ENCODE measurements around the gene HSF4. TPM values are rescaled to one million over a fixed set of nuclear protein-coding genes. Genes with fewer than 3 reads are reported as not detected.

The HSF4 gene
- total and polyA plus RNA-seq, 2 of the 4 experiments (the other 2 are of a cell fraction): 0.54 to 7.5 TPM

Small RNAs within 50 kb of the gene (microRNA-seq; reads per million reads assigned to microRNA genes)
- gene MIR328 (ENCODE audit: insufficient read depth in 1 of 2, insufficient read length in 1 of 2, unreplicated experiment in 1 of 2): 12.4 to 142 reads per million in 2 experiments

Small RNAs within 50 kb of the gene (small RNA-seq; reads per million reads assigned to genes)
- 0 to 9.5 (median 3.0) reads per million in 5 experiments for gene MIR328

Other genes starting within 250 kb of the HSF4 start
- gene CDH16, start 245.9 kb upstream of the HSF4 start, total RNA-seq (2012; rRNA removed): not detected in 2 replicates
- not detected in 2 replicates for gene CDH16, start 245.9 kb upstream of the HSF4 start, polyA plus RNA-seq (2012; rRNA removed)
- 1.3 and 1.4 TPM in 2 replicates for gene RRAD, start 239.2 kb upstream of the HSF4 start, total RNA-seq (2012; rRNA removed)
- gene RRAD, start 239.2 kb upstream of the HSF4 start, polyA plus RNA-seq (2012; rRNA removed): 2.1 and 2.9 TPM in 2 replicates
- 148 and 168 TPM in 2 replicates for gene CIAO2B, start 230.3 kb upstream of the HSF4 start, total RNA-seq (2012; rRNA removed)
- 234 and 283 TPM in 2 replicates for gene CIAO2B, start 230.3 kb upstream of the HSF4 start, polyA plus RNA-seq (2012; rRNA removed)
- 11.9 and 15.1 TPM in 2 replicates for gene CES2, start 229.2 kb upstream of the HSF4 start, total RNA-seq (2012; rRNA removed)
- 23.2 and 24.2 TPM in 2 replicates for gene CES2, start 229.2 kb upstream of the HSF4 start, polyA plus RNA-seq (2012; rRNA removed)
- gene CES3, start 203.5 kb upstream of the HSF4 start, total RNA-seq (2012; rRNA removed): under 0.01 TPM in 1 of 2 replicates, not detected in the other
- gene CES3, start 203.5 kb upstream of the HSF4 start, polyA plus RNA-seq (2012; rRNA removed): 0.03 and 0.06 TPM in 2 replicates
- gene CES4A, start 176.2 kb upstream of the HSF4 start, total RNA-seq (2012; rRNA removed): 0.72 and 0.83 TPM in 2 replicates
- 4.0 and 4.7 TPM in 2 replicates for gene CES4A, start 176.2 kb upstream of the HSF4 start, polyA plus RNA-seq (2012; rRNA removed)
- 48.0 and 110 TPM in 2 replicates for gene CBFB, start 135.6 kb upstream of the HSF4 start, total RNA-seq (2012; rRNA removed)
- 39.8 and 44.2 TPM in 2 replicates for gene CBFB, start 135.6 kb upstream of the HSF4 start, polyA plus RNA-seq (2012; rRNA removed)
- 13.1 and 14.0 TPM in 2 replicates for gene PHAF1, start 54.8 kb upstream of the HSF4 start, total RNA-seq (2012; rRNA removed)
- gene PHAF1, start 54.8 kb upstream of the HSF4 start, polyA plus RNA-seq (2012; rRNA removed): 19.8 and 22.5 TPM in 2 replicates
- gene B3GNT9, start 13.7 kb upstream of the HSF4 start, total RNA-seq (2012; rRNA removed): 5.0 and 5.3 TPM in 2 replicates
- gene B3GNT9, start 13.7 kb upstream of the HSF4 start, polyA plus RNA-seq (2012; rRNA removed): 12.0 and 13.3 TPM in 2 replicates
- gene TRADD, start 4.8 kb upstream of the HSF4 start, total RNA-seq (2012; rRNA removed): 8.1 and 8.6 TPM in 2 replicates
- 14.6 and 18.6 TPM in 2 replicates for gene TRADD, start 4.8 kb upstream of the HSF4 start, polyA plus RNA-seq (2012; rRNA removed)
- gene FBXL8, start 4.8 kb upstream of the HSF4 start, total RNA-seq (2012; rRNA removed): 1.9 and 2.3 TPM in 2 replicates
- 12.5 and 14.5 TPM in 2 replicates for gene FBXL8, start 4.8 kb upstream of the HSF4 start, polyA plus RNA-seq (2012; rRNA removed)
- gene NOL3, start 5.8 kb downstream of the HSF4 start, total RNA-seq (2012; rRNA removed): 5.0 and 6.1 TPM in 2 replicates
- 16.9 and 17.2 TPM in 2 replicates for gene NOL3, start 5.8 kb downstream of the HSF4 start, polyA plus RNA-seq (2012; rRNA removed)
- gene MATCAP1, start 19.2 kb downstream of the HSF4 start, total RNA-seq (2012; rRNA removed): 7.5 and 8.2 TPM in 2 replicates
- 43.9 and 47.3 TPM in 2 replicates for gene MATCAP1, start 19.2 kb downstream of the HSF4 start, polyA plus RNA-seq (2012; rRNA removed)
- gene EXOC3L1, start 25.4 kb downstream of the HSF4 start, total RNA-seq (2012; rRNA removed): not detected in 2 replicates
- gene EXOC3L1, start 25.4 kb downstream of the HSF4 start, polyA plus RNA-seq (2012; rRNA removed): 0.09 TPM in 1 of 2 replicates, not detected in the other
- gene E2F4, start 27.4 kb downstream of the HSF4 start, total RNA-seq (2012; rRNA removed): 57.5 and 63.4 TPM in 2 replicates
- gene E2F4, start 27.4 kb downstream of the HSF4 start, polyA plus RNA-seq (2012; rRNA removed): 103 and 106 TPM in 2 replicates
- 0.28 and 0.36 TPM in 2 replicates for gene ELMO3, start 34.4 kb downstream of the HSF4 start, total RNA-seq (2012; rRNA removed)
- 1.6 and 1.9 TPM in 2 replicates for gene ELMO3, start 34.4 kb downstream of the HSF4 start, polyA plus RNA-seq (2012; rRNA removed)
- 41.7 and 65.6 TPM in 2 replicates for gene TMEM208, start 62.4 kb downstream of the HSF4 start, total RNA-seq (2012; rRNA removed)
- 66.5 and 68.8 TPM in 2 replicates for gene TMEM208, start 62.4 kb downstream of the HSF4 start, polyA plus RNA-seq (2012; rRNA removed)
- 13.1 and 13.8 TPM in 2 replicates for gene FHOD1, start 82.7 kb downstream of the HSF4 start, total RNA-seq (2012; rRNA removed)
- 64.0 and 71.4 TPM in 2 replicates for gene FHOD1, start 82.7 kb downstream of the HSF4 start, polyA plus RNA-seq (2012; rRNA removed)
- 1.8 and 2.5 TPM in 2 replicates for gene SLC9A5, start 84.2 kb downstream of the HSF4 start, total RNA-seq (2012; rRNA removed)
- 5.4 and 5.7 TPM in 2 replicates for gene SLC9A5, start 84.2 kb downstream of the HSF4 start, polyA plus RNA-seq (2012; rRNA removed)
- gene PLEKHG4, start 114.8 kb downstream of the HSF4 start, total RNA-seq (2012; rRNA removed): 8.3 and 14.0 TPM in 2 replicates
- gene PLEKHG4, start 114.8 kb downstream of the HSF4 start, polyA plus RNA-seq (2012; rRNA removed): 50.7 and 56.8 TPM in 2 replicates
- gene KCTD19, start 162.0 kb downstream of the HSF4 start, total RNA-seq (2012; rRNA removed): under 0.01 TPM in 1 of 2 replicates, not detected in the other
- gene KCTD19, start 162.0 kb downstream of the HSF4 start, polyA plus RNA-seq (2012; rRNA removed): 0.07 and 0.36 TPM in 2 replicates
- 0.18 TPM in 1 of 2 replicates, not detected in the other for gene LRRC36, start 162.1 kb downstream of the HSF4 start, total RNA-seq (2012; rRNA removed)
- gene LRRC36, start 162.1 kb downstream of the HSF4 start, polyA plus RNA-seq (2012; rRNA removed): 0.20 and 0.29 TPM in 2 replicates
- gene TPPP3, start 228.8 kb downstream of the HSF4 start, total RNA-seq (2012; rRNA removed): 0.54 and 0.56 TPM in 2 replicates
- gene TPPP3, start 228.8 kb downstream of the HSF4 start, polyA plus RNA-seq (2012; rRNA removed): 2.2 and 2.4 TPM in 2 replicates